IPS-NIHi11 (cell line): ENCODE data around the gene WRNIP1.

Source experiments
- DNase-seq: peaks from one replicate; pipeline ENCODE4 v3.0.0; 2012; ENCODE audit warnings: mixed read lengths, low spot score

Gene WRNIP1

GRCh38 chr6:2765166-2765895, at the start of gene WRNIP1:
Gene WRNIP1 (plus strand): TSS chr6:2765393. CDS start chr6:2765623, 230 bp downstream.
- DNase-seq, result peak; percentile 97

GRCh38 chr6:2715737-2716136, 49.5 kb upstream of the WRNIP1 start:
- no peak for DNase-seq

- DNase-seq, result no peak
Observed at GRCh38 chr6:2716936-2717700, 48.1 kb upstream of the WRNIP1 start.

GRCh38 chr6:2718334-2719092, 46.7 kb upstream of the WRNIP1 start:
- no peak for DNase-seq

- DNase-seq, result no peak
Observed at GRCh38 chr6:2719093-2719455, 46.1 kb upstream of the WRNIP1 start.

DNA sequence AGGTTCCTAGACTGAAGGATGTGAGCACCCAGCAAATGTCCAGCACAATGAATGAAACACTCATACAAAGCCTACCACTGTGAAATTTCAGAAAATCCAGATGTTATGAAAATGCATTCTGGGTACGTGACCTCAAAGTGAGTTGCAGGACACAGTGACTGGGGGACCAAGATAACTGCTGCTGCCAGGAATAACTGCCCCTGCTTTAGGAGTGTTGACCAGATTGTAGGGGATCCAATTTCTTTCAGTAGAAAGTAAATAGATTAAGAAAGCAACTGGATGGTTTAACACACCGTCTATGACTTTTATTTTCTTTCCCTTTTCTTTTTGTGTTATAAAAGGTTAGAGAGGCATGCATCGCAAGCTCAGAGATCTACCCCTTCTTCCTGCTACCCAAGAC, 44.0 kb upstream of the WRNIP1 start:
- no peak for DNase-seq

GRCh38 chr6:2725364-2725988, 39.7 kb upstream of the WRNIP1 start:
- no peak for DNase-seq

- DNase-seq, result no peak
Observed at GRCh38 chr6:2725999-2726567, 39.1 kb upstream of the WRNIP1 start.

GRCh38 chr6:2729921-2730320, 35.3 kb upstream of the WRNIP1 start:
- no peak for DNase-seq

DNA sequence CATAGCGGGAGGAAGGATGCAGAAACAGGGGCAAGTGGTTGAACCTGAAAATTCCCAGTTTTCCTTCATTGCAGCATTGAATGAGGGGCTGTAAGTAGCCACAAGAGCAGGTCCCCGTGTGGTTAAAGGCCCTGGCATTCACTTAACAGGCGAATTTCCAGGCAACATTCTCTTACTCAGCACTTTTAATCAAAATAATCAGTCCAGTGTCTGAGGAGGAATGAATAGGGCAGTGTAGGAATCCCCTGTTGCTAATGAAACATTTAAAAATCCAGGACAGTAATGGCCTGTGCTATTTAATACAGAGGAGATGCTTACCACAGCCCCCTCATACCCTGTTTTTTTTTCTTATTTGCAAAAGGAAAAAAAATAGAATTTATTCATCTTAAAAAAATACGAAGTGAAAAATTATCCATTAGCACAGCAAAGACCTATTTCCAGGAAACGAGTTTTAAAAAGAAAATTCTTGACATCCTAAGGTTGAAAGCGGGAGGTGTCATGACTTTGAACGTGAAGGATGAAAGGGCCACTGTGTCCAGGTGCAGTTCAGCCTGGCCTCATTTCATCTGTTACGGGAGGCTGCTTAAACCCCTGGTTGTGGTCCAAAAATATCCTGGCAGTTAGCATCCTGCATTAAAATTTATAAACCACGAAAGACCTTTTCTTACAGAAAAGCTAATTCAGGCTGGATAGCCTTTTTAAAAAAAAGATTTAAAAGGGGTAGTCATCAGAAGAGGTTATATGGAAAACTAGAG, 34.7 kb upstream of the WRNIP1 start:
- no peak for DNase-seq

- peak; percentile 43 for DNase-seq
Observed at GRCh38 chr6:2731281-2731909, 33.8 kb upstream of the WRNIP1 start.

GRCh38 chr6:2732503-2733089, 32.6 kb upstream of the WRNIP1 start:
- no peak for DNase-seq

GRCh38 chr6:2733324-2733723, 31.9 kb upstream of the WRNIP1 start:
- no peak for DNase-seq

DNA sequence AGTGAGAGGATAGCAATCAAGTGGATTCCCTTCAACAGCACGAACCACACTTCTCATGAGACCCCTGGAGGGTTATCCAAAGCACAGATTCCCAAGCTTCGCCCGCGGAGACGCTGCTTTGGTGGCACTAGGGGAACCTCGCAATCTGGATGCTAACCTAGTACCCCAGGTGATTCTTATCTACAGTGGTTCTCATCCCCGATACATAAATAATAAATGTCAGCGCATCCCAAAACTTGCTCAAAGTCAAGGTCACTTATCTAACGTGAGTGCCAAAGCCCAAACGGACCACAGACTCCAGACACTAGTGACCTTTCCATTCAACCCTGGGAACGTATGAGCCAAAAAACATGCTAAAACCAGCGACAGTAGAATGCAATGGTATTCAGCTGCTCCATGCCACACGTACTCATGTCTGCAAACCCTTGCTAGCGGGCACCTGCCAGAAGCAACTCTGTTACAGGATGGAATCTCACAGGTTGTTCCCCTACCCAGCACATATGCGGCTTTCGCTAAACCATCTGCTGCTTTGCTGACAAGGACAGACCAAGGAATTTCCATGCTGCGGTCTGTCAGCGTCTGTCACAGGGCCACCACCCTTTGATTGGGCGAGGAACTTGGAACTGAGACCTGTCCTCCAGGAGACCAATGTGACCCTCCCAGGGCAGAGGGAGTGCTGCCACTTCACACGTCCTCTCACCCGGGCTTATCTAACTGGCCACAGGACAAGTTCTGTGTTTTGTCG, 31.3 kb upstream of the WRNIP1 start:
- no peak for DNase-seq

- peak; percentile 38 for DNase-seq
Observed at GRCh38 chr6:2734488-2735166, 30.6 kb upstream of the WRNIP1 start.

- no peak for DNase-seq
Observed at GRCh38 chr6:2737885-2738284, 27.3 kb upstream of the WRNIP1 start.

DNA sequence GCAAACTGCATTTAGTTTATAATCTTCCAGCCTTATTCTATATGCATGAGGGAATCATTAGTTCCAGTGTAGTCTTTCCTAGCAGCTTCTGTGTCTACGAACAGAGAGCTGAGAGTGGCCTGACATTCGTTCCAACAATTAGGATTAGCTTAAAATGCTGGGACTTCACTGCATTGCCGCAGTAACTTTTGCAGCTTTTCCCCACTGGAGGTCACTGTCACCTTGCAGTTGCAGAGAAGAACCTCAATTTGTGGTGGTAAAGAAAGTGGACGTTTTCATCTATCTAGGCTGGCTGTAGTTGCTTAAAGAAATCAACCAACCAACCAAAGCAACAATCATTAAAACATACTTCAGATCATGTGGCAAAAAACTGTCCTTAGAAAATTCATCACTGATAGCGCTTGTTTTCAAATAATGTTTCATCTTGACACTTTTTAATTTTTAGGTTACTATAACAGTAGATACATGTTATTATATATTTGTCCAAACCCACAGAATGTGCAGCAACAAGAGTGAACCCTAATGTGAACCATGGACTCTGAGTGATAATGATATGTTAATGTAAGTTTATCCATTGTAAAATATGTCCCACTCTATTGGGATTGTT, 26.7 kb upstream of the WRNIP1 start:
- peak; percentile 62 for DNase-seq

GRCh38 chr6:2739335-2739734, 25.9 kb upstream of the WRNIP1 start:
- DNase-seq, result no peak

- no peak for DNase-seq
Observed at GRCh38 chr6:2740581-2740980, 24.6 kb upstream of the WRNIP1 start.
